HG03066 (cell line): Measurements from ENCODE around the gene SHLD2.
A peak's percentile ranks its signal among the peaks of the same experiment; 100 is the strongest.
"Not testable (repeated sequence)": the region's sequence is repeated elsewhere in the genome, so short reads cannot be mapped to it uniquely, and the experiment has no call there.

Experiments used
- ATAC-seq: cut with Tn5 transposase; IDR thresholded peaks from one replicate; pipeline ENCODE4 v1.9.1; 2021; ENCODE audit warnings: low read depth; ENCODE audit not compliant: unreplicated experiment

The SHLD2 gene, protein sequence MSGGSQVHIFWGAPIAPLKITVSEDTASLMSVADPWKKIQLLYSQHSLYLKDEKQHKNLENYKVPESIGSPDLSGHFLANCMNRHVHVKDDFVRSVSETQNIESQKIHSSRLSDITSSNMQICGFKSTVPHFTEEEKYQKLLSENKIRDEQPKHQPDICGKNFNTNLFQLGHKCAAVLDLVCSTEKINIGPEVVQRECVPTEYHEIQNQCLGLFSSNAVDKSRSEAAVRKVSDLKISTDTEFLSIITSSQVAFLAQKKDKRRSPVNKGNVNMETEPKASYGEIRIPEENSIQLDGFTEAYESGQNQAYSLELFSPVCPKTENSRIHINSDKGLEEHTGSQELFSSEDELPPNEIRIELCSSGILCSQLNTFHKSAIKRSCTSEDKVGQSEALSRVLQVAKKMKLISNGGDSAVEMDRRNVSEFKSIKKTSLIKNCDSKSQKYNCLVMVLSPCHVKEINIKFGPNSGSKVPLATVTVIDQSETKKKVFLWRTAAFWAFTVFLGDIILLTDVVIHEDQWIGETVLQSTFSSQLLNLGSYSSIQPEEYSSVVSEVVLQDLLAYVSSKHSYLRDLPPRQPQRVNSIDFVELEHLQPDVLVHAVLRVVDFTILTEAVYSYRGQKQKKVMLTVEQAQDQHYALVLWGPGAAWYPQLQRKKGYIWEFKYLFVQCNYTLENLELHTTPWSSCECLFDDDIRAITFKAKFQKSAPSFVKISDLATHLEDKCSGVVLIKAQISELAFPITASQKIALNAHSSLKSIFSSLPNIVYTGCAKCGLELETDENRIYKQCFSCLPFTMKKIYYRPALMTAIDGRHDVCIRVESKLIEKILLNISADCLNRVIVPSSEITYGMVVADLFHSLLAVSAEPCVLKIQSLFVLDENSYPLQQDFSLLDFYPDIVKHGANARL

GRCh38 chr10:87094373-87095235 lies at the start of gene SHLD2, which contains the start of gene GLUD1:
TSS of gene SHLD2 (plus strand) at chr10:87095206. CDS start at chr10:87151355, 56,149 bp downstream.
TSS of gene GLUD1 (minus strand) at chr10:87094843. CDS start at chr10:87094769, 74 bp downstream.
- ATAC-seq = peak; percentile 64

- ATAC-seq = no peak
These were observed 49.5 kb upstream of the SHLD2 start for GRCh38 chr10:87045434-87045938.

DNA sequence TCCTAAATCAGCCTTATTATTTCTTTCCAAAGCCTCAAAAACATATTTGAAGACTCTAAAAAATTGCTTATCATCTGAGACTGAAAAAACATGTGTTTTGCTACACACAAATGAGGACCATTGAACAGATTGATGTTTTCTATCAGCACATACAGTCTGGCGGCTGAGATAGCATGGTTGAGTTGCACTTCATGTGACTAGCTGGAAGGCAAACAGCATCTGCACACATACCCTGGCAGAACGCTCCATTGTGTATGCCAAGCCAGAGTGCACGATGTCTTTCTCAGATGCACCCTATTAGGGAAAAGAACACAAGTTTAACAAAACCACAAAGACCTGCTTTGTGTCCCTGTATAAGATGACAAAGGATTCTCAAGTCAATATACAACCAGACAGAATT lies 41.9 kb upstream of the SHLD2 start:
- no peak for ATAC-seq

DNA sequence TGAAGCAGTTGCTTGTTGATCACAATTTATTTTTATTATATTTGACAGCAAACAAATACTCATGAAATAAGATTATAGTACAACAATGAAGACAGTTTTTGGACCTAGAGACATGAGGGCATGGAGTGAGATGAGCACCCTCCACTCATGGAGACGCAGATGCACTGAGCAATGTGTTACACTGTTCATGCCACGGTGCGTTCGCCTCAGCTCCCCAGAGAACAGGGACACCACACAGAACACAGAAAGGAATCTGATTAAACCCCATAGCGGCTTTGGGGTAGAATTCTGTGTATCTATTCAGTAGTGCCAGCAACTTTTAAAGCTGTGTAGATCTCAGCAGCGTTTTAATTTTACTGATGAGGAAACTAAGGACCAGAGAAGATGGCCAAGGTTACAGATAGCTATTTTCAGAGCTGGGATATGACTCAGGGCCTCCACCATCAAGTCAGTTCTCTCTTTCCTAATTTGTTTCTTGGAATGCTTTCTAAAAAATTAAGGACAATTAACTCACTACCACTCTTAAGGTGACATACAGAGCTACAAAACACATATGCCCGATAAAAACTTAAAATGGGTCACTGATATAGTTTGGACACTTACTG lies 41.3 kb upstream of the SHLD2 start:
- ATAC-seq = no peak

GRCh38 chr10:87054373-87055295 lies 40.4 kb upstream of the SHLD2 start:
- no peak for ATAC-seq

DNA sequence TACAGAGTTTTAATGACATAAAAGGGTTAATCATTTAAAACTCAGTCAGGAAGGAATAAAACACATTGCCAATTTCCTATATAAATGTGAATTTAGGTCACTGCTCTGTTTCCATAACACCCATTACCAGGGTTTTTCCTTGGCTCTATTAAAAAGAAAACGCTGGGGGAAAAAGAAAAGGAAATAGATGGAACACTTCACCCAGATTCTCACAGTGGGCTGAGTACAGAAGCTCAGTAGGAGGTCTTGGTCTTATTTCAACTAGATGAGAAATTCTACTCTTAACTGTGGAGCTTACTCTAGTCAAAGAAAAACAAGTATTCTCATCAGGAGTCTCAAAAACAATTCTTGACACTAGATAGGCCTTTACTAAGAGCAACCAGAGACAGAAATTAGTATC lies 36.8 kb upstream of the SHLD2 start:
- no peak for ATAC-seq

DNA sequence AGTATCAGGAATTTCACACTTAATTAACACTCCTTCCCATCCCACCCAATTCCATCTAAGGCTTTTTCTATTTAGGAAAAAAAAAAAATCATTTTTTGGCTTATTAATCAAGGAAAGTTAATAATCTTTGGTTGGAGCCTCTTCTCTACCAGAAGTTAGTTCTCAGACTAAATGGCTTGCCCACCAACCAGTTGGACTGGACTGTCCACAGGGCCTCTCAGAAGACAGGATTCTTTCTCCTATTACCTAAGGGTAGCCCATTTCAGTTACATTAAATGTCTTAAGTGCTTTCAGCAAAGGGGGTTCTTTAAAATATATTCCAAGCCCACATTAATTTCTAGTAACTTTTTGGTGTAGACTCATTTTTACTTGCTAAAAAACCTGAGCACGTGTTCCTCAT lies 35.6 kb upstream of the SHLD2 start:
- ATAC-seq = no peak

DNA sequence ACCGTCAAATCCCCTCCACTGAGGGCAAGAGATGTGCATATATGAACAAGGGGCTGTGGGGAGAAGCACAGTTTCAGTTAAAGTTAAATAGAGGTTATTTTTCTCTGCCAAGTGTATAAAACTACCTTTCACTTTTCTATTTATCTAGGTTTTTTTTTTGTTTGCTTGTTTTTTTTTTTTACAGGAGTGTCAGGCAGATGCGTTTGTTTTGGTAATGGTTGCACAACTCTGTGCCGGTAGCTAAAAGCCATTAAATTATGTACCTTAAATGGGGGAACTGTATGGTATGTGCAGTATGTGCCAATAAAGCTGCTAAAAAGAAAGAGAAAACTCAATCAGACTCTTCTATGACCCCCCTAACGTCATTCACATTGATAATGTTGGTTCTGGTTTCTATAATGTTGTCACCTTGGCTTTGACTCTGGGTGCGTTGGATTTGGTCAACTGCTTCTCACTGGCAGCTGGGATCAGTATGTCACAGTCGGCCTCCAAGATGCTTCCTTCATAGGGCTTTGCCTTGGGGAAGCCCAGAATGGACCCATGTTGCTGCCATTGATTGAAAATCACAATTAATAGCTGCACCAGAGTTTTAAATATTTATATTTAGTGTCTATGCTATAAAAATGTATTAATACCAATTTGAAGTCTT lies 34.6 kb upstream of the SHLD2 start:
- ATAC-seq = no peak

DNA sequence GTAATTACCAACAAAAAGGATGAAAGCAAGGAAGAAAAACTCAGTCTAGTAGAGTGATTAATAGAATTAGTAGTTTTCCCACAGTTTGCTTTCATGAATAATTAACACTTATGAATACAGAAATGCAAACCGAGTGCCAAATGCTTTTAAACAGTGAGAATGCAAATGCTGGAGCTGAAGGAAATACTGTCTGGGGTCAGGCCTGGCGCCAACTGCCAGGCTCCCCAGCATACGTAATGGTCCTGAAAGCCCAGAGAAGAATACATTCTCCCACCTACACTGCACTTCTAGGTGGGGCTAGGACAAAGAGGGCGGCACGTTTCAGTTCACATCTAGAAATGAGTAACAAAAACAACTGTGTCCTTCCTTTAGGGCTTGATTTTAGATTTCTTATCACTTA lies 30.4 kb upstream of the SHLD2 start:
- no peak for ATAC-seq

DNA sequence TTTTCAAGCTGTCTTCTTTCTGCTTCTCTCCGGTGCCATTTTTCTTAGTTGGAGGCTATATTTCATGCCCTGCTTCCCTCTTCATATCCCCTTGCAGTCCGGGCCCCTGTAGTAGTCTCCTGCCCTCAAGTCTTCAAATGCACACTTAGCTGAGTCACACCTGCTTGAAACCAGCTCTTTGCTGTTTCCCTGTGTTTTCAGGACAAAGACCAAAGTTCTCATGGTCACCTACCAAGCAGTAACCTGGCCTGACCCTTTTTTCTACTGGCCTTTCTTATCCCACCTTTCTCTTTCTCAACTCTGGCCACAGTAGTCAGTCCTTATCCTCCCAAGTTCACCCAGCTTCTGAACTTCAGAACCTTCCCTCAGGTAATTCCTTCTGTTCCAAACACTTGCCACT lies 28.8 kb upstream of the SHLD2 start:
- ATAC-seq = no peak

- no peak for ATAC-seq
These were observed 28.1 kb upstream of the SHLD2 start for GRCh38 chr10:87066865-87067264.

- ATAC-seq = no peak
These were observed 26.7 kb upstream of the SHLD2 start for GRCh38 chr10:87068281-87068680.

- no peak for ATAC-seq
These were observed 22.6 kb upstream of the SHLD2 start for GRCh38 chr10:87072449-87072848.

DNA sequence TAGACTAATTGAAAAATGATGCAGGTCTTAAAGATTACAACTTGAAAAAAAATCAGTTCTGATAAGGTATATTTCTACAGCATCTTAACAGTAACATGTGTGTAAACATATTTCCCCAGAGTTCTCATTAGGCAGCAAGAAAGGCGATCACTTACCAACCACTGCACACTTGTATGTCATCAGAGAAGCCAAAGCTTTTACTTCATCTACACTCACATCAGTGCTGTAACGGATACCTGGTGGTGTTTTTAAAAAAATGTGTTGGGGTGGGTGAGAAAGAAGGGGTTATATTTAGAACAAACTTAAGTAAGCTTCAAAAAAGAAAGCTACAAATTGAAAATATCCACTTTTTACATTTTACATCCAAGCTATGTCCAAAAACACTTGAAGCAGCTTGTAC lies 18.6 kb upstream of the SHLD2 start:
- not testable (repeated sequence) for ATAC-seq

GRCh38 chr10:87079106-87079836 lies 15.7 kb upstream of the SHLD2 start:
- no peak for ATAC-seq

- not testable (repeated sequence) for ATAC-seq
These were observed 14.4 kb upstream of the SHLD2 start for GRCh38 chr10:87080621-87081020.

- ATAC-seq = not testable (repeated sequence)
These were observed 13.4 kb upstream of the SHLD2 start for GRCh38 chr10:87081574-87081973.

DNA sequence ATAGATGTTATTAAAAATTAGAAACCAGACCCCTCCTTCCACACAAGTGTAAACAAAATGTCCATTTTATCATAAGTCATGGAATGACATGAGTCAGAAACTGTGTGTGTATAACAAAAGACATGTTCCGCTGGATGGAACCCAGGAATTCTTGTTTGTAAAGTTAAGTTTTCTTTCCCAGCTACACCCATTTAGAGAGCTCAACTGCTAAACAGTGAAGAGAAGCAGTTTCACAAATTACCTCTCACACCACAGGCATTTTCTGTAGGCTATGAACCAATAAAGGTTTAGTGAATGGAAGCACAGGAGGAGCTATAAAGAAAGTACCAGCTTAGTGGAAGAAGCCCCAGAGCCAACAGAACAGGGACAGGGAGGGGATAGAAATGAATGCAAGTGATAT lies 12.8 kb upstream of the SHLD2 start:
- ATAC-seq = not testable (repeated sequence)
